Activated CD4-positive, alpha-beta T cell treated with anti-CD3 and anti-CD28 coated beads for 24 hours (primary cell): ENCODE data around the gene NFKBIB.
"Not testable (repeated sequence)": the region's sequence is repeated elsewhere in the genome, so short reads cannot be mapped to it uniquely, and the experiment has no call there.

Experiments used
- DNase-seq, 2 donors: peaks; one replicate each; pipeline ENCODE4 v3.0.0-alpha.2; 2020; ENCODE audit warnings: low read depth in 2 of 2

Gene NFKBIB, protein sequence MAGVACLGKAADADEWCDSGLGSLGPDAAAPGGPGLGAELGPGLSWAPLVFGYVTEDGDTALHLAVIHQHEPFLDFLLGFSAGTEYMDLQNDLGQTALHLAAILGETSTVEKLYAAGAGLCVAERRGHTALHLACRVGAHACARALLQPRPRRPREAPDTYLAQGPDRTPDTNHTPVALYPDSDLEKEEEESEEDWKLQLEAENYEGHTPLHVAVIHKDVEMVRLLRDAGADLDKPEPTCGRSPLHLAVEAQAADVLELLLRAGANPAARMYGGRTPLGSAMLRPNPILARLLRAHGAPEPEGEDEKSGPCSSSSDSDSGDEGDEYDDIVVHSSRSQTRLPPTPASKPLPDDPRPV

GRCh38 chr19:38899447-38900201, at the start of gene NFKBIB, which contains the start of gene SIRT2:
Gene NFKBIB, plus strand, starts transcription at chr19:38899969. Its CDS starts 64 bp downstream, at chr19:38900033.
Gene SIRT2, minus strand, starts transcription at chr19:38899618. Its CDS starts 97 bp downstream, at chr19:38899521.
- peak; percentile 97 to 98 for DNase-seq

DNA sequence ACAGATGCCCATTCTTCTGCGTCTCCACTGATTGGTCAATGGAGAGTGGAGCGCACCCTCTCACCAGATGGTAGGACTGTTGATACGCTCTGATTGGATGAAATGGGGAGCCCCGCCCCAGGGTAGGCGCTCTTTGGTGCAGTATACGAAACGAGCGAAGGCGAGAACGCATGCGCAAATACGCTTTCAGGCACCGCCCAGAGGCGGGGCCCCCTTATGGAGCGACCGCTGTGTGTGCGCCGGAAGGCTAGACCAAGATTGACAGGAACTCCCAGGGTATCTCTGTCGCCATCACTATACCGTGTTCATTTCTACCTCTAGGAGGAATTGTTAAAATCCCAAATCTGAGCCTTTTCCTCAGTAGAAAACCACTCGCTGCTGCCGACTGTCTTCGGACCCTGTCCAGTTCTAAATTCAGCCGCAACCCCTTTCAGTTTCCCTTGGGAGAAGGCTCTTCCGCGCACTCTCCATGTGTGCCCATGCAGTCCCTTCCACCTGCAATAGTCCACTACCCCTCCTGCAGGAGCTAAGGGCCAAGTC, 49.3 kb upstream of the NFKBIB start:
- peak; percentile 95 to 97 for DNase-seq

DNA sequence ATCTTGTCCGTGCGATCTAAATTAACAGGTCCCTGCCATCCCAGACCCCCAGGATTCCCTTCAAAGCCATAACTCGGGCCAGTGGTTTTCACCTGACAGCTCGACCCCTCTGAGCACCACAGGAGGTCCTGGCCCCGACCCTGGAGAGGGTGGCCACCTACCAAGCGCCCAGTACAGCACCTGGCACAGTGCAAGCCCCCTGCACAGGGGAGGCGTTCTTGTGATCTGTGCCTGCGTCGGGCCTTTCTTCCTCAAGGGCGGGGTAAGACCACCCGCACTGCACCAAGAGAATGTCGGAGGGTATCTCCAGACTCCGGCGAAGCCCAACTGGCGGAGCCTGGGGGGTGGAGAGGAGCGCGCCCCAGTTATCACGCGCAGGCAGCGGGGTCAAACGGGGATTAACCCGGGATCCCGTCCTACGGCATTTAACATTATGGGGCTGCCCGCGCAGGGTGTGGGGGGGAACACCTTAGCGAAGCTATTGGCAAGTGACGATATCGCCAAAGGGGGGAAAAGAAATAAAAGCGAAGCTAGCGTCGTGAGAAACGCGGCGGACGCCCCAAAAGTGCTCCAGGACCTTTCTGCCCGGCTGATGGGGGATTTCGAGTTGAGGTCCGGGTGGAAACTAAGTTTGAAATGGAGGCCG, 48.7 kb upstream of the NFKBIB start:
- no peak for DNase-seq

- peak; percentile 88 to 90 for DNase-seq
These were observed 48.0 kb upstream of the NFKBIB start for GRCh38 chr19:38851622-38852230.

DNA sequence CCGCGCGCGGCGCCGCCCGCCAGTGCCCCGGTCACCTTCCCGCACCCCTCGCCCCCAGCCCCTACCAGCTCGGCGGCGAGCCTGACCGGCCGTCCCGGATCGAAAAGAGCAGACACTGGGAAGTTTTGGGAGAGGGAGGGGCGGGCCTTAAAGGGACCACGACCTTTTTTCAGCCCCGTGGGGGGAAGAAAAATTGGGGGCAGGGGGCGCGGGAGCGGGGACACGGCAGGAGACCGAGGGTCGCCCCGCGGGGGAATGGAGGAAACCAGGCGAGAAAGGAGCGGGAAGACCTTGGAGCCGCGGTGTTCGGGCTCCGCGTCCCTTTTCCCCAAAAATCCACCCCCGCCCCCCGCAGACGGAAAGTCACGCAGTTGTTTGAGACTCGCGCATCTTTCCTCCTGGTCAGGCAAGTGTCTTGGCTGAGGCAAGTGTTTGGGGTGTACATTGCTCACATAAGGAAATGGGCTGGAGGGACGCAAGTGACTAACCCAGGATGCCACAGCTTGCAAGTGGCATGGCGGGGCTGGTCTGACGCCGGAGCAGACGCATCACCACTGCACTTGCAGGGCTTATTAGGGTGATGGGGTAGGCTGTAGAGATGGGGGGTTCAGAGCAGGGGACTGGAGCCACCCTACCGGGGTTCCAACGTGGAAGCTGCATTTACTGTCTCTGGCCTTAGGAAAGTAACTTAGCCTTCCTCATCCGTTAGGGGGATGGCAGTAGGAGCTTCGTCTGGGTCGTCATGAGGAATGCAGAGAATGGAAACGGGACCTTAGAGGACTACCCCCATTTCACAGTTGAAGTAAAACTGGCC, 47.3 kb upstream of the NFKBIB start:
- DNase-seq, result no peak

DNA sequence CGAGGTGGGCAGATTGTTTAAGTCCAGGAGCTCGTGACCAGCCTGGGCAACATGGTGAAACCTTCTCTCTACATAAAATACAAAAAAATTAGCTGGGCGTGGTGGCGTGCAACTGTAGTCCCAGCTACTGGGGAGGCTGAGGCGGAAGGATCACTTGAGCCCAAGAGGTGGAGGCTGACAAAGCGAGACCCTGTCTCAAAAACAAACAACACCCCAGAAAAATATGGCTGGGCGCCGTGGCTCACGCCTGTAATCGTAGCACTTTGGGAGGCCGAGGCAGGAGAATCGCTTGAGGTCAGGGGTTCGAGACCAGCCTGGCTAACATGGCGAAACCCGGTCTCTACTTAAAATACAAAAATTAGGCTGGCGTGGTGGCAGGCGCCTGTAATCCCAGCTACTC, 46.6 kb upstream of the NFKBIB start:
- no peak for DNase-seq

DNA sequence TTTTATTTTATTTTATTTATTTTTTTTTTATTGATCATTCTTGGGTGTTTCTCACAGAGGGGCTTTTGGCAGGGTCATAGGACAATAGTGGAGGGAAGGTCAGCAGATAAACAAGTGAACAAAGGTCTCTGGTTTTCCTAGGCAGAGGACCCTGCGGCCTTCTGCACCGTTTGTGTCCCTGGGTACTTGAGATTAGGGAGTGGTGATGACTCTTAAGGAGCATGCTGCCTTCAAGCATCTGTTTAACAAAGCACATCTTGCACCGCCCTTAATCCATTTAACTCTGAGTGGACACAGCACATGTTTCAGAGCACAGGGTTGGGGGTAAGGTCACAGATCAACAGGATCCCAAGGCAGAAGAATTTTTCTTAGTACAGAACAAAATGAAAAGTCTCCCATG, 44.8 kb upstream of the NFKBIB start:
- not testable (repeated sequence) for DNase-seq

DNA sequence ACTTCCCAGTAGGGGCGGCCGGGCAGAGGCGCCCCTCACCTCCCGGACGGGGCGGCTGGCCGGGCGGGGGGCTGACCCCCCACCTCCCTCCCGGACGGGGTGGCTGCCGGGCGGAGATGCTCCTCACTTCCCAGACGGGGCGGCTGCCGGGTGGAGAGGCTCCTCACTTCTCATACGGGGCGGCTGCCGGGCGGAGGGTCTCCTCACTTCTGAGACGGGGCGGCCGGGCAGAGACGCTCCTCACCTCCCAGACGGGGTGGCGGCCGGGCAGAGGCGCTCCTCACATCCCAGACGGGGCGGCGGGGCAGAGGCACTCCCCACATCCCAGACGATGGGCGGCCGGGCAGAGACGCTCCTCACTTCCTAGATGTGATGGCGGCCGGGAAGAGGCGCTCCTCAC, 44.0 kb upstream of the NFKBIB start:
- DNase-seq, result not testable (repeated sequence)

DNA sequence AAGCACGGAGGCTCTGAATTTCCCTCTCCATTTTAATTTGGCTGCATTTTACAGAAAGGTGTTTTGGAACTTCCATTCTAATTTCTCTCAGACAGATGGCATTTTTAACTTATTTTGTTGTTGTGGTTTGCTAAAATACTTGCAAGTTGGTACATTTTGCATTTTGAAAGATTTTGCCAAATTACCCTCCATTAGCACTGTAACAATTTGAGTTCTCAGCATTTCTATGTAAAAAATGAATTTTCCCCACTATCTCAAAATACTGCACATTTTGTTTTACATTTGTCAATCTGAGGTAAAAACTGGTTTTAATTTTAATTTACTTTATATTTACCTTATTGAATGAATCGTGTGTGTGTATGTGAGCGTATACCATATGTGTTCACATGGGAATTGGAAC, 43.0 kb upstream of the NFKBIB start:
- no peak for DNase-seq

GRCh38 chr19:38859631-38860204, 40.1 kb upstream of the NFKBIB start:
- not testable (repeated sequence) for DNase-seq

GRCh38 chr19:38861368-38861767, 38.4 kb upstream of the NFKBIB start:
- no peak for DNase-seq

- DNase-seq, result no peak
These were observed 37.3 kb upstream of the NFKBIB start for GRCh38 chr19:38862321-38863059.

- DNase-seq, result no peak
These were observed 32.5 kb upstream of the NFKBIB start for GRCh38 chr19:38867171-38867780.

GRCh38 chr19:38868551-38868950, 31.2 kb upstream of the NFKBIB start:
- no peak for DNase-seq

- DNase-seq, result no peak
These were observed 30.5 kb upstream of the NFKBIB start for GRCh38 chr19:38869160-38869835.

GRCh38 chr19:38869836-38870607, 29.7 kb upstream of the NFKBIB start:
- DNase-seq, result peak; percentile 84 to 91

- DNase-seq, result no peak
These were observed 29.2 kb upstream of the NFKBIB start for GRCh38 chr19:38870612-38871011.

GRCh38 chr19:38873400-38873799, 26.4 kb upstream of the NFKBIB start:
- DNase-seq, result not testable (repeated sequence)
